GM12878 (cell line): ENCODE measurements around the gene GALR3. TPM values are rescaled to one million over a fixed set of nuclear protein-coding genes. Genes with fewer than 3 reads are reported as not detected.
A peak's percentile ranks its signal among the peaks of the same experiment; 100 is the strongest.

Experiments
- ATAC-seq: fragments of 200-7000 bp; cut with Tn5 transposase; 3 replicates; pipeline ENCODE4 v1.9.1; 2020; ENCODE audit warnings: mild to moderate bottlenecking, moderate library complexity
- BruUV-seq: library from RNA; stranded (reverse); fragments of 400-500 nt; replicated peaks from 2 replicates; lab custom pipeline; 2021; lab: Mats Ljungman, UMichigan
- CTCF ChIA-PET: fragments of 300-600 bp; sonication (Branson Sonifier 250); formaldehyde crosslinking; extraction: SDS; loops from one replicate; lab custom pipeline; 2021; ENCODE audit warnings: inconsistent platforms; lab: Yijun Ruan, JAX
- POLR2A ChIA-PET: fragments of 350-600 bp; formaldehyde crosslinking; extraction: SDS; loops from one replicate; lab custom pipeline; 2021; ENCODE audit warnings: inconsistent platforms; lab: Charles Lee
- RAD21 ChIA-PET: fragments of 300-600 bp; sonication (Branson Sonifier 250); formaldehyde crosslinking; loops from one replicate; lab custom pipeline; 2023; ENCODE audit warnings: antibody characterized with exemption; ENCODE audit not compliant: unreplicated experiment; lab: Charles Lee
- SMC1A ChIA-PET: fragments of 300-600 bp; sonication (Branson Sonifier 250); formaldehyde crosslinking; loops from one replicate; lab custom pipeline; 2023; ENCODE audit not compliant: unreplicated experiment, uncharacterized antibody; lab: Charles Lee
- DNase-seq: peaks from one replicate; pipeline ENCODE4 v3.0.0-alpha.2; 2011; ENCODE audit warnings: low read depth, low spot score
- FAIRE-seq: peaks from 3 replicates; lab custom pipeline; 2011; peaks lifted over from hg19 to GRCh38; lab: Jason Lieb, UNC
- H2AFZ ChIP-seq: 2 replicates; pipeline ENCODE4 v1.6.0; 2011; ENCODE audit warnings: low read depth, low read length, control low read depth; ENCODE audit not compliant: control insufficient read depth
- H3K27ac ChIP-seq: 2 replicates; pipeline ENCODE4 v1.5.1; 2011; ENCODE audit warnings: control low read depth; ENCODE audit not compliant: control insufficient read depth, insufficient read depth
- H3K27me3 ChIP-seq, 2 experiments: replicated peaks in 1 of 2; 2 replicates each; pipeline versions ENCODE4 v1.6.0 to v1.6.1; 2011; ENCODE audit warnings: low read length in 1 of 2; ENCODE audit not compliant: control insufficient read depth in 2 of 2, insufficient read depth in 2 of 2
- H3K36me3 ChIP-seq, 2 experiments: 2 replicates each; pipeline ENCODE4 v1.5.1; 2011; ENCODE audit warnings: low read length in 1 of 2; ENCODE audit not compliant: control insufficient read depth in 2 of 2, insufficient read depth in 2 of 2
- H3K4me1 ChIP-seq: 2 replicates; pipeline ENCODE4 v1.6.1; 2011; ENCODE audit warnings: mild to moderate bottlenecking, low read length, moderate library complexity, mixed read lengths; ENCODE audit not compliant: control insufficient read depth, insufficient read depth
- H3K4me2 ChIP-seq: 2 replicates; pipeline ENCODE4 v1.6.0; 2011; ENCODE audit warnings: control low read depth; ENCODE audit not compliant: control insufficient read depth, insufficient read depth
- H3K4me3 ChIP-seq: fragments of 200-600 bp; sonication (generic); 2 replicates; pipeline ENCODE4 v1.5.1; 2016
- H3K79me2 ChIP-seq: 2 replicates; pipeline ENCODE4 v1.6.0; 2011; ENCODE audit warnings: low read length; ENCODE audit not compliant: control insufficient read depth, insufficient read depth
- H3K9ac ChIP-seq: 2 replicates; pipeline ENCODE4 v1.8.0; 2011; ENCODE audit warnings: low read length, control low read depth, mixed read lengths; ENCODE audit not compliant: control insufficient read depth, insufficient read depth
- H3K9me3 ChIP-seq: replicated peaks from 3 replicates; pipeline ENCODE4 v1.5.1; 2011; ENCODE audit warnings: mild to moderate bottlenecking, low read length; ENCODE audit not compliant: control insufficient read depth, insufficient read depth
- H4K20me1 ChIP-seq: 2 replicates; pipeline ENCODE4 v1.6.0; 2011; ENCODE audit not compliant: control insufficient read depth, insufficient read depth
- ATF2 ChIP-seq: IDR thresholded peaks from 2 replicates; pipeline ENCODE4 v1.6.1; 2012; ENCODE audit warnings: low read length, inconsistent platforms
- ATF7 ChIP-seq: fragments of 450-650 bp; IDR thresholded peaks from 2 replicates; pipeline ENCODE4 v1.6.1; 2016; ENCODE audit warnings: low read depth, mild to moderate bottlenecking
- CBX5 ChIP-seq: sonication (generic); IDR thresholded peaks from 2 replicates; pipeline ENCODE4 v1.6.1; 2016; ENCODE audit warnings: low read depth, moderate library complexity, mild to moderate bottlenecking, inconsistent platforms
- HCFC1 ChIP-seq: fragments of 150-350 bp; IDR thresholded peaks from 2 replicates; pipeline ENCODE4 v1.6.1; 2014; ENCODE audit warnings: low read length
- KLF5 ChIP-seq: fragments of 450-650 bp; IDR thresholded peaks from 2 replicates; pipeline ENCODE4 v1.6.1; 2014; ENCODE audit warnings: mild to moderate bottlenecking; ENCODE audit not compliant: partially characterized antibody
- MLLT1 ChIP-seq: fragments of 450-650 bp; IDR thresholded peaks from 2 replicates; pipeline ENCODE4 v1.6.1; 2016; ENCODE audit warnings: mild to moderate bottlenecking
- POLR2AphosphoS5 ChIP-seq: IDR thresholded peaks from 2 replicates; pipeline ENCODE4 v1.6.1; 2011; ENCODE audit warnings: mild to moderate bottlenecking, low read length, inconsistent platforms
- RUNX3 ChIP-seq: IDR thresholded peaks from 2 replicates; pipeline ENCODE4 v1.6.1; 2012; ENCODE audit warnings: low read length, inconsistent platforms
- SUZ12 ChIP-seq: fragments of 200-600 bp; sonication (generic); IDR thresholded peaks from one replicate; pipeline ENCODE4 v1.6.1; 2018; ENCODE audit warnings: antibody characterized with exemption, mild to moderate bottlenecking; ENCODE audit not compliant: unreplicated experiment
- ZBED1 ChIP-seq: IDR thresholded peaks from 2 replicates; pipeline ENCODE4 v1.6.1; 2016; ENCODE audit warnings: borderline replicate concordance
- ZZZ3 ChIP-seq: IDR thresholded peaks from 2 replicates; pipeline ENCODE4 v1.6.1; 2011; ENCODE audit warnings: low read depth; ENCODE audit not compliant: control insufficient read depth, insufficient read length
- WGBS: methylation state at CpG from one replicate; pipeline ENCODE4 v1.1.6; 2016; ENCODE audit warnings: low lambda C conversion rate; ENCODE audit not compliant: insufficient replicate concordance, insufficient coverage; ENCODE audit errors: missing lambda C conversion rate; 5-methylcytosine and 5-hydroxymethylcytosine counted together
- in situ Hi-C: fragments of 300-500 bp; cut with MboI; formaldehyde crosslinking; loops from 9 replicates; pipeline ENCODE4 v1.14.3; 2018; ENCODE audit warnings: mixed read lengths
- intact Hi-C: fragments of 100-400 bp; cut with micrococcal nuclease; formaldehyde crosslinking; loops from one replicate; pipeline ENCODE4 v1.14.2; 2022; ENCODE audit not compliant: unreplicated experiment
- polyA plus RNA-seq, 11 experiments: library from polyadenylated mRNA; depleted of rRNA in 4 of 11; unstranded in 6 of 11; stranded (reverse) in 5 of 11; fragments of >200 nt; fragmentation: Nextera tagmentation in 4 of 11; fragmentation: Illumina TruSeq in 1 of 11; extraction: Ambion mirVana in 4 of 11; extraction: Trizol in 1 of 11; gene quantifications; 1 replicate in 1 of 11; 2 replicates in 10 of 11; pipeline versions ENCODE4 v1.2.1 to v1.2.3, GENCODE V29; 2011 to 2016; ENCODE audit warnings: inconsistent platforms in 2 of 11, missing spikeins in 2 of 11, low read depth in 1 of 11
- total RNA-seq, 4 experiments: library from RNA; depleted of rRNA in 3 of 4; stranded (reverse); fragments of >200 nt in 3 of 4; fragmentation: Illumina TruSeq in 1 of 4; extraction: Trizol in 1 of 4; gene quantifications; 2 replicates each; pipeline versions ENCODE4 v1.2.1 to v1.2.3, GENCODE V29; 2013 to 2021
- TF ChIP-seq, protein P1 (sequence below): IDR thresholded peaks from 2 replicates; pipeline ENCODE4 v1.6.1; 2011; ENCODE audit warnings: low read depth, low read length, improper control_type of control experiment, borderline replicate concordance

GALR3 gene
- total and polyA plus RNA-seq, 10 of the 15 experiments (the other 5 are each of a cell fraction or from before 2014, with no cell fraction given): not detected

DNA sequence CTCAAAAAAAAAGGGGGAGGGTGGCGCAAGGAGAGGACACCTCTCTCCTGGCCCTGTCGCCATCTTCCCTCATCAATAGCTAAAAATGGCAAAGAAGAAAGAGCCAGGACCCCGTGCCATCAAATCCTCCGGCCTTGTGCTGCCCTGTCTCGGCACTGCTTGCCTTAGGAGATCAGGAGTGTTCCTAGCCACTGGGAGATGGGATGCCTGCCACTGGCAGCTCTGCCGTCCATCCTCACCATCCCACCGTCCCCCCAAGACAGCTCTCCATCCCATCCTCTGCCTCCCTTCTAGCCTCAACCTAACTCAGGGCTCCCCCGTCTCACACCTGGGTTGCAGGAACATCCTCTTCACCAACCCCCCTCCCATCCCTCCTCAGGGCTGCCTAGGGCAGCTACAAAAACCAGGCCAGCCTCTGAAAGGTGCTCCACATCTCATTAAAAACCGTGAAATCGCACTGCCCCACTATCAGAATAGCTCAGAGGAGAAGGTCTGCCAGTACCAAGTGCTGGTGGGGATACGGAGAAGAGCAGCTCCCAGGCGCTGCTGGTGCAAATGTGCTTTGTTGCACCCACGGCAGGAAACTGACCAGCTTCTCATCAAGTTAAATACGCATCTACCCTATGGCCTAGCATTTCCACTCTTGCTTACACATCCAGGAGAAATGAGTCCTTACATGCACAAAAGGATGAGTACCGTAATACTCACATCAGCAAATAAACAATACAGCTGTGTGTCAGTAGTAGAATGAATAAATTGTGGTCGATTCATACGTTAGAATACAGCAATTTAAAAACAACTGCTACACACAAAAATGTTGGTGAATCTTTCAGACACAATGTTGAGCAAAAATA lies 47.2 kb upstream of the GALR3 start:
- TSS peak; percentile 30 for BruUV-seq
- peaks cover 17% of the 10 kb centered on the region for H3K4me1 ChIP-seq
- no peaks in the 10 kb centered on the region; the same call in 1 of the 2 replicates for H4K20me1 ChIP-seq
- H3K9me3 ChIP-seq: no peaks in the 10 kb centered on the region; the same call in 2 of the 3 replicates
- no peak overlapping the region for H3K4me3 ChIP-seq
- DNase-seq (no peak), ATAC-seq (no peak)
- no peak overlapping the region for H3K27ac ChIP-seq
- RAD21 ChIA-PET: interaction anchor here (1.4 kb wide), 1 partner anchor 9 kb away, joined by 3 read pairs; no protein-coding TSS in a partner anchor
- in situ Hi-C loops: no loop called here
- no peak overlapping the region for H2AFZ ChIP-seq
- no peak overlapping the region for H3K9ac ChIP-seq
- no peaks in the 10 kb centered on the region for H3K79me2 ChIP-seq
- 70% methylated on average over 17 of the region's 17 CpGs for WGBS
- H3K27me3 ChIP-seq: no peaks in the 10 kb centered on the region
- no peaks in the 10 kb centered on the region; a peak in 1 of 4 replicates for H3K36me3 ChIP-seq
- POLR2A ChIA-PET: interaction anchor here (0.7 kb wide), 1 partner anchor 148 kb away, joined by 4 read pairs; no protein-coding TSS in a partner anchor
- 0 out of 2 replicates have a peak, but pooled peaks have one; percentile 4 for TF ChIP-seq RUNX3
- no peak for TF ChIP-seq ZBED1
- TF ChIP-seq, all 136 proteins: peak for 1
- ChIA-PET SMC1A (no interaction called here), CTCF (interaction anchor here (1.4 kb wide), 1 partner anchor 8 kb away, joined by 4 read pairs; no protein-coding TSS in a partner anchor)
- H3K4me2 ChIP-seq: no peak overlapping the region
- intact Hi-C loops: no loop called here
- no peak for FAIRE-seq

GRCh38 chr22:37776639-37777005 lies 46.6 kb upstream of the GALR3 start:
- FAIRE-seq: no peak
- TF ChIP-seq KLF5 (no peak), CBX5 (no peak), MLLT1 (no peak), POLR2AphosphoS5 (no peak), SUZ12 (no peak), ATF2 (no peak), ZBED1 (no peak), ATF7 (no peak), ZZZ3 (no peak), HCFC1 (no peak)
- TF ChIP-seq, protein P1, sequence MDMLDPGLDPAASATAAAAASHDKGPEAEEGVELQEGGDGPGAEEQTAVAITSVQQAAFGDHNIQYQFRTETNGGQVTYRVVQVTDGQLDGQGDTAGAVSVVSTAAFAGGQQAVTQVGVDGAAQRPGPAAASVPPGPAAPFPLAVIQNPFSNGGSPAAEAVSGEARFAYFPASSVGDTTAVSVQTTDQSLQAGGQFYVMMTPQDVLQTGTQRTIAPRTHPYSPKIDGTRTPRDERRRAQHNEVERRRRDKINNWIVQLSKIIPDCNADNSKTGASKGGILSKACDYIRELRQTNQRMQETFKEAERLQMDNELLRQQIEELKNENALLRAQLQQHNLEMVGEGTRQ: no peak

More at GRCh38 chr22:37776639-37777005, 46.6 kb upstream of the GALR3 start:
- ChIA-PET SMC1A (no interaction called here), CTCF (interaction anchor here (1.4 kb wide), 1 partner anchor 8 kb away, joined by 4 read pairs; no protein-coding TSS in a partner anchor), POLR2A (interaction anchor here (0.7 to 1.0 kb wide), 2 partner anchors 119 to 148 kb away, joined by 4 to 5 read pairs; partner anchors contain the start of gene PDXP), RAD21 (interaction anchor here (1.4 kb wide), 1 partner anchor 9 kb away, joined by 3 read pairs; no protein-coding TSS in a partner anchor)
- 60% methylated on average over 9 of the region's 10 CpGs for WGBS
- H3K4me1 ChIP-seq: peaks cover 17% of the 10 kb centered on the region
- H3K36me3 ChIP-seq: no peaks in the 10 kb centered on the region; a peak in 1 of 4 replicates
- no peak overlapping the region for H3K4me3 ChIP-seq
- no peak overlapping the region for H3K9ac ChIP-seq
- H3K9me3 ChIP-seq: no peaks in the 10 kb centered on the region; the same call in 2 of the 3 replicates
- DNase-seq (no peak), ATAC-seq (no peak)
- no TSS peak for BruUV-seq
- no peaks in the 10 kb centered on the region for H3K27me3 ChIP-seq
- H2AFZ ChIP-seq: no peak overlapping the region
- intact Hi-C loops: no loop called here
- no peak overlapping the region for H3K4me2 ChIP-seq
- H3K79me2 ChIP-seq: no peaks in the 10 kb centered on the region
- H4K20me1 ChIP-seq: no peaks in the 10 kb centered on the region; the same call in 1 of the 2 replicates
- in situ Hi-C loops: no loop called here
- no peak overlapping the region for H3K27ac ChIP-seq
